GM21423 (cell line): ENCODE measurements around the gene ZNF771.
"Not testable (repeated sequence)": the region's sequence is repeated elsewhere in the genome, so short reads cannot be mapped to it uniquely, and the experiment has no call there.

Experiments
- ATAC-seq: cut with Tn5 transposase; IDR thresholded peaks from one replicate; pipeline ENCODE4 v1.9.1; 2021; ENCODE audit warnings: mild to moderate bottlenecking, moderate library complexity; ENCODE audit not compliant: unreplicated experiment

Gene ZNF771

GRCh38 chr16:30458561-30459394 lies 51.4 kb downstream of the ZNF771 start:
- ATAC-seq = peak; percentile 82

- no peak for ATAC-seq
Observed at GRCh38 chr16:30459456-30459855, 52.0 kb downstream of the ZNF771 start.

DNA sequence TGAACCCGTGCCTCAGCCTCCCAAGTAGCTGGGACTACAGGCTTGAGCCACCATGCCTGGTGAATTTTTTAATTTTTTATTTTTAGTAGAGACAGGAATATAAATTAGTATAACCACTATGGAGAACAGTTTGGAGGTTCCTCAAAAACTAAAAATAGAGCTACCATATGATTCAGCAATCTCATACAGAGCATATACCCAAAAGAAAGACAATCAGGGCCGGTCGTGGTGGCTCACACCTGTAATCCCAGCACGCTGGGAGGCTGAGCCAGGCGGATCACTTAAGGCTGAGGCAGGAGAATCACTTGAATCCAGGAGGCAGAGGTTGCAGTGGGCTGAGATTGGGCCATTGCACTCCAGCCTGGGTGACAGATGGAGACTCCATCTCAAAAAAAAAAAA lies 54.0 kb downstream of the ZNF771 start:
- not testable (repeated sequence) for ATAC-seq

GRCh38 chr16:30464078-30464477 lies 56.7 kb downstream of the ZNF771 start:
- no peak for ATAC-seq
